ENCODE results near the gene SH3BGR.

Gene SH3BGR

GRCh38 chr21:39461419-39461818 lies 9.6 kb downstream of the SH3BGR start:
- no peak for DNase-seq

GRCh38 chr21:39463308-39463707 lies 11.5 kb downstream of the SH3BGR start:
- DNase-seq = no peak

GRCh38 chr21:39466584-39466983 lies 14.8 kb downstream of the SH3BGR start:
- no peak for DNase-seq

- no peak for DNase-seq
These were observed 16.0 kb downstream of the SH3BGR start for GRCh38 chr21:39467746-39468145.

GRCh38 chr21:39468559-39468958 lies 16.8 kb downstream of the SH3BGR start:
- DNase-seq = no peak

GRCh38 chr21:39471598-39471997 lies 19.8 kb downstream of the SH3BGR start:
- no peak for DNase-seq

GRCh38 chr21:39472786-39473185 lies 21.0 kb downstream of the SH3BGR start:
- DNase-seq = no peak

GRCh38 chr21:39474611-39475010 lies 22.8 kb downstream of the SH3BGR start:
- no peak for DNase-seq

- no peak for DNase-seq
These were observed 27.5 kb downstream of the SH3BGR start for GRCh38 chr21:39479164-39479813.

GRCh38 chr21:39479814-39480182 lies 28.0 kb downstream of the SH3BGR start:
- no peak for DNase-seq

GRCh38 chr21:39480271-39480670 lies 28.5 kb downstream of the SH3BGR start:
- no peak for DNase-seq

GRCh38 chr21:39481886-39482285 lies 30.1 kb downstream of the SH3BGR start:
- DNase-seq = no peak

GRCh38 chr21:39483917-39484316 lies 32.1 kb downstream of the SH3BGR start:
- no peak for DNase-seq

- no peak for DNase-seq
These were observed 33.0 kb downstream of the SH3BGR start for GRCh38 chr21:39484711-39485276.

GRCh38 chr21:39489380-39489924 lies 37.7 kb downstream of the SH3BGR start:
- no peak for DNase-seq

GRCh38 chr21:39499156-39499555 lies 47.4 kb downstream of the SH3BGR start:
- DNase-seq = no peak

- no peak for DNase-seq
These were observed 50.9 kb downstream of the SH3BGR start for GRCh38 chr21:39502631-39503030.

GRCh38 chr21:39503123-39503762 lies 51.5 kb downstream of the SH3BGR start:
- DNase-seq = peak; percentile 9 to 29

GRCh38 chr21:39504230-39504629 lies 52.5 kb downstream of the SH3BGR start:
- no peak for DNase-seq

GRCh38 chr21:39510240-39510639 lies 58.5 kb downstream of the SH3BGR start:
- DNase-seq = no peak

- no peak for DNase-seq
These were observed 59.3 kb downstream of the SH3BGR start for GRCh38 chr21:39511102-39511501.

- DNase-seq = no peak
These were observed 62.0 kb downstream of the SH3BGR start for GRCh38 chr21:39513735-39514134.

GRCh38 chr21:39515684-39516472 lies 64.1 kb downstream of the SH3BGR start:
- no peak for DNase-seq

Measured in inflammatory macrophage treated with lipopolysaccharide for 1 hour (primary cell).